Thyroid gland (tissue), 4 donors: ENCODE measurements around the gene CLTA. TPM values are rescaled to one million over a fixed set of nuclear protein-coding genes. Genes with fewer than 3 reads are reported as not detected.

Experiments used
- DNase-seq, 2 donors: peaks; one replicate each; pipeline ENCODE4 v3.0.0-alpha.2; 2019
- H3K27ac ChIP-seq, 3 donors: fragments of 200-600 bp; sonication (generic); 1 replicate in 2 of 3; 2 replicates in 1 of 3; pipeline ENCODE4 v1.5.1; 2016 to 2019; ENCODE audit warnings: mild to moderate bottlenecking in 1 of 3, moderate library complexity in 1 of 3
- H3K27me3 ChIP-seq: fragments of 200-600 bp; sonication (generic); one replicate; pipeline ENCODE4 v1.5.1; 2019
- H3K36me3 ChIP-seq, 2 donors: fragments of 200-600 bp; sonication (generic); one replicate each; pipeline ENCODE4 v1.5.1; 2016 to 2019
- H3K4me1 ChIP-seq, 2 donors: fragments of 200-600 bp; sonication (generic); one replicate each; pipeline ENCODE4 v1.5.1; 2017 to 2019
- H3K4me3 ChIP-seq, 3 donors: fragments of 200-600 bp; sonication (generic); replicated peaks in 1 of 3; 1 replicate in 2 of 3; 2 replicates in 1 of 3; pipeline ENCODE4 v1.5.1; 2016; ENCODE audit warnings: mild to moderate bottlenecking in 1 of 3
- H3K9me3 ChIP-seq: fragments of 200-600 bp; sonication (generic); one replicate; pipeline ENCODE4 v1.5.1; 2017
- CTCF ChIP-seq, 6 experiments: fragments of 200-600 bp in 3 of 6; fragments of 450-650 bp in 3 of 6; sonication (generic) in 3 of 6; IDR thresholded peaks; one replicate each; pipeline ENCODE4 v1.5.1; 2016 to 2019; ENCODE audit warnings: antibody characterized with exemption in 6 of 6, mild to moderate bottlenecking in 2 of 6, inconsistent platforms in 1 of 6, moderate library complexity in 1 of 6
- POLR2A ChIP-seq, 2 donors: fragments of 450-650 bp; IDR thresholded peaks; one replicate each; pipeline ENCODE4 v1.6.1; 2017; ENCODE audit warnings: antibody characterized with exemption in 2 of 2, mild to moderate bottlenecking in 2 of 2, moderate library complexity in 1 of 2
- WGBS, 2 donors: methylation state at CpG; one replicate each; pipeline ENCODE4 v1.1.5; 2017; 5-methylcytosine and 5-hydroxymethylcytosine counted together
- intact Hi-C: fragments of 100-400 bp; cut with DNase I; formaldehyde crosslinking; loops from one replicate; pipeline ENCODE4 v1.15.1; 2023
- total RNA-seq, 4 donors: library from RNA; depleted of rRNA; stranded (reverse); fragments of >200 nt; gene quantifications; one replicate each; pipeline ENCODE4 v1.2.3, GENCODE V29; 2016

Gene CLTA
- total RNA-seq, 4 donors from 2014 or later, result 215 to 373 (median 259) TPM

- peak overlapping the region; percentile 76 to 89 (median 88) for H3K27ac ChIP-seq
- DNase-seq, result peak; percentile 39 to 43
- H3K4me3 ChIP-seq, result peak overlapping the region in 2 of 3 donors; percentile 43 to 84
- 7 to 10% methylated on average over 9 of the region's 9 CpGs for WGBS, 2 donors
- H3K27me3 ChIP-seq, result no peaks in the 10 kb centered on the region
- H3K36me3 ChIP-seq, result no peaks in the 10 kb centered on the region
- H3K9me3 ChIP-seq, result no peaks in the 10 kb centered on the region
- TF ChIP-seq CTCF (IDR thresholded peaks at IDR 0.05), result no peak
- TF ChIP-seq POLR2A (IDR thresholded peaks at IDR 0.05), result no peak
- H3K4me1 ChIP-seq, result peaks cover 42 to 45% of the 10 kb centered on the region in 2 donors
- intact Hi-C loops, result no loop called here
Observed at GRCh38 chr9:36189976-36190375, 745 bp upstream of the CLTA start.

- Histone ChIP-seq H3K27ac (peak overlapping the region; percentile 68 to 88 (median 76)), H3K36me3 (peaks cover 0 to 5% of the 10 kb centered on the region in 2 donors), H3K4me1 (peaks cover 44 to 45% of the 10 kb centered on the region in 2 donors), H3K9me3 (no peaks in the 10 kb centered on the region), H3K4me3 (peak overlapping the region; percentile 79 to 92 (median 84)), H3K27me3 (no peaks in the 10 kb centered on the region)
- 0 to 1% methylated on average over 11 to 17 of the region's 18 CpGs for WGBS, 2 donors
- TF ChIP-seq CTCF (IDR thresholded peaks at IDR 0.05), result no peak
- TF ChIP-seq POLR2A (IDR thresholded peaks at IDR 0.05), result no peak
- DNase-seq, result peak; percentile 45 to 48
- intact Hi-C loops, result no loop called here
Observed at GRCh38 chr9:36191290-36191645, 547 bp downstream of the CLTA start.

GRCh38 chr9:36191686-36192085 is 965 bp downstream of the CLTA start:
- Histone ChIP-seq H3K27me3 (no peaks in the 10 kb centered on the region), H3K27ac (peak overlapping the region in 2 of 3 donors; percentile 76 to 88), H3K4me1 (peaks cover 44 to 45% of the 10 kb centered on the region in 2 donors), H3K4me3 (peak overlapping the region; percentile 79 to 92 (median 84)), H3K36me3 (peaks cover 0 to 5% of the 10 kb centered on the region in 2 donors), H3K9me3 (no peaks in the 10 kb centered on the region)
- 0 to 1% methylated on average over 7 of the region's 7 CpGs for WGBS, 2 donors
- no peak for TF ChIP-seq POLR2A (IDR thresholded peaks at IDR 0.05)
- TF ChIP-seq CTCF (IDR thresholded peaks at IDR 0.05), result no peak
- DNase-seq, result no peak
- intact Hi-C loops, result no loop called here

- Histone ChIP-seq H3K36me3 (peaks cover 0 to 5% of the 10 kb centered on the region in 2 donors), H3K4me1 (peaks cover 42% of the 10 kb centered on the region in 2 donors), H3K27me3 (no peaks in the 10 kb centered on the region), H3K4me3 (peak overlapping the region in 1 of 3 donors; percentile 84), H3K9me3 (no peaks in the 10 kb centered on the region), H3K27ac (peak overlapping the region in 2 of 3 donors; percentile 13 to 76)
- peak in 1 of 2 donors; percentile 33 for DNase-seq
- WGBS, 2 donors, result 54 to 62% methylated on average over 4 of the region's 4 CpGs
- TF ChIP-seq POLR2A (IDR thresholded peaks at IDR 0.05) (no peak), CTCF (IDR thresholded peaks at IDR 0.05) (no peak)
- intact Hi-C loops, result no loop called here
Observed at GRCh38 chr9:36192196-36192595, 1.5 kb downstream of the CLTA start.

GRCh38 chr9:36193023-36193422 is 2.3 kb downstream of the CLTA start:
- Histone ChIP-seq H3K36me3 (peaks cover 1 to 5% of the 10 kb centered on the region in 2 donors), H3K4me3 (no peak overlapping the region), H3K27me3 (no peaks in the 10 kb centered on the region), H3K27ac (peak overlapping the region in 2 of 3 donors; percentile 54 to 76), H3K9me3 (no peaks in the 10 kb centered on the region), H3K4me1 (peaks cover 37 to 38% of the 10 kb centered on the region in 2 donors)
- TF ChIP-seq CTCF (IDR thresholded peaks at IDR 0.05), result no peak
- no peak for TF ChIP-seq POLR2A (IDR thresholded peaks at IDR 0.05)
- WGBS, 2 donors, result 50 to 52% methylated on average over 3 of the region's 3 CpGs
- intact Hi-C loops, result no loop called here
- DNase-seq, result no peak
